GM12864 (cell line): ENCODE data around the gene ZNF385B.
"Not testable (repeated sequence)": the region's sequence is repeated elsewhere in the genome, so short reads cannot be mapped to it uniquely, and the experiment has no call there.

Experiments used
- DNase-seq: peaks from one replicate; pipeline ENCODE4 v3.0.0-alpha.2; 2011; ENCODE audit warnings: low read depth
- H3K4me3 ChIP-seq: 2 replicates; pipeline ENCODE4 v1.5.1; 2011; ENCODE audit warnings: mild to moderate bottlenecking, low read depth, low read length, control low read depth
- TF ChIP-seq, protein P1 (sequence below): IDR thresholded peaks from 2 replicates; pipeline ENCODE4 v1.5.1; 2011; ENCODE audit warnings: low read depth, mild to moderate bottlenecking, moderate library complexity, low read length, control low read depth, inconsistent platforms; ENCODE audit errors: missing control alignments

Gene ZNF385B

DNA sequence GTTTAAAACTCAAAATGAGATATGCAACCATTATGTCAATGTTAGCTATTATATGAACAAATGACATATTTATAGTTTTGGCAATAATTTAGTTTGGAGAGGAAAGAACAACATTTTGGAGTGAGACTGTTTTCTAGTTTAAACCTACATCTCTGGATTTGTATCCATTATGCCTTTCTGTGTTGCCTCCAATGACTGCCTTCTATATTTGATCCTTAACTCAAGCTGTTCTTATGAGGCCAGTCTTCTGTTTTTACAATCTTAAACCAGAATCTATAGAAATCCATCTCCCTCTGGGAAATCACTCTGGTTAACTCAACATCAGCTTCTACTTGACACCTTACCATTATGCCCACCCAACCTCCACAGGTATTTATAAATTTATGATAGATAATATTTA, 67.5 kb downstream of the ZNF385B start:
- no peak for DNase-seq
- no peak overlapping the region for H3K4me3 ChIP-seq
- TF ChIP-seq, protein P1, sequence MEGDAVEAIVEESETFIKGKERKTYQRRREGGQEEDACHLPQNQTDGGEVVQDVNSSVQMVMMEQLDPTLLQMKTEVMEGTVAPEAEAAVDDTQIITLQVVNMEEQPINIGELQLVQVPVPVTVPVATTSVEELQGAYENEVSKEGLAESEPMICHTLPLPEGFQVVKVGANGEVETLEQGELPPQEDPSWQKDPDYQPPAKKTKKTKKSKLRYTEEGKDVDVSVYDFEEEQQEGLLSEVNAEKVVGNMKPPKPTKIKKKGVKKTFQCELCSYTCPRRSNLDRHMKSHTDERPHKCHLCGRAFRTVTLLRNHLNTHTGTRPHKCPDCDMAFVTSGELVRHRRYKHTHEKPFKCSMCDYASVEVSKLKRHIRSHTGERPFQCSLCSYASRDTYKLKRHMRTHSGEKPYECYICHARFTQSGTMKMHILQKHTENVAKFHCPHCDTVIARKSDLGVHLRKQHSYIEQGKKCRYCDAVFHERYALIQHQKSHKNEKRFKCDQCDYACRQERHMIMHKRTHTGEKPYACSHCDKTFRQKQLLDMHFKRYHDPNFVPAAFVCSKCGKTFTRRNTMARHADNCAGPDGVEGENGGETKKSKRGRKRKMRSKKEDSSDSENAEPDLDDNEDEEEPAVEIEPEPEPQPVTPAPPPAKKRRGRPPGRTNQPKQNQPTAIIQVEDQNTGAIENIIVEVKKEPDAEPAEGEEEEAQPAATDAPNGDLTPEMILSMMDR = no peak

DNA sequence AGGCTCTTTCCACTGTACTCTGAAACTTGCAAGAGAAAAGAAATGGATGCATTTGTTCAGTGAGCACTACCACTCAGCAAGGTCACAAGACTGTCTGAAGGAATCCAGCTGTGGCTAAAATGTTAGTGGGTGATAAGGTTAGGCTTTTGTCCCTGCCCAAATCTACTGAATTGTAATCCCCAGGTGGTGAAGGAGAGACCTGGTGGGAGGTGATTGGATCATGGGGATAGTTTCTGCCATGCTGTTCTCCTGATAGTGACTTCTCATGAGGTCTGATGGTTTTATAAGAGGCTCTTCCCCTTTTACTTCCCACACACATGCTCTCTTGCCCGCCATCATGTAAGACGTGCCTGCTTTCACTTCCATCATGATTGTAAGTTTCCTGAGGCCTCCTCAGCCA, 68.2 kb downstream of the ZNF385B start:
- H3K4me3 ChIP-seq = no peak overlapping the region
- TF ChIP-seq, protein P1 = no peak
- DNase-seq = no peak

DNA sequence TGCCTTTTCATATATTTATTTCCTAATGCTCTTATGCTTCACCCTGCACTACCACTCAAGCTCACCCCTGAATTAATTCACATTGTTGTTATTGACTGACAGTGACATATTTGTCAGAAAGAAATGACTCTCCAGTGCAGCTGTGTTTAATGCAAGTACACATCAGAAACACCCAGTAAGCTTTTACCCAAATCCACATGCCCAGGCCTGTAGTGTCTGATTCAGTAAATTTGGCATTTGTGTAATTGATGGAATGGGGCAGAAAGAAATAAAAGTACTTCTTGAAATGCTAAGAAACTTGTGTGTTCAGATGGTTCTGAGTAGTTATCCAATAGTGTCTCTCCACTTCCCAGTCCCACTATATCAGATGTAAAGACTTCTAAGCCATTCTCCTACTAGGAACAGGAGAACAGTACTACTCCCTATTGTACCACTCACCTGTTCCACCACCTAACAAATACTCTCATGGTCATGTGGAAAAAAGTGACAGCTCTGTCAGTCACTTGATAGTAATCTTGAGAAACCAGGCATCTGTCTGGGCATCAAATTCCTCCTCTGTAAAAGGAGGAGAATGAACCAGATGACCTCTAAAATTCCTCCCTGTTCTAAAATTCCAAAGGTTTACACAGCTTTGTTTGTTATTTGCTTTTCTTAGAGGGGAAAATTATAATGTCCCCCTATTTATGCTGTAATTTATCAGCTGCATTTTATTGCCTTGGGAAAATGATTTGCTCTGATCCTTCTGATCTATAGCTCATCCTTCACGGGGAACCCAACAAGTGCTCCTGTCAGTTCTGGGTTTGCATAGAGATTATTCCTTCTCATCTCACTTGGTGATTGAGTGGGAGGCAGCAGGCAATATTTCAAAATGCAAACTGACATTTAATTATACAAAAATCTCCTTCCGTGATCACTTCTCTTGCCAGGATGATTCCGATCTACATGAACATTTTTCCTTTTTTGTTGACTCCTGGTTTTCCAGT, 70.9 kb downstream of the ZNF385B start:
- DNase-seq = no peak
- TF ChIP-seq, protein P1 = no peak
- no peak overlapping the region for H3K4me3 ChIP-seq

GRCh38 chr2:179788104-179788503, 73.3 kb downstream of the ZNF385B start:
- H3K4me3 ChIP-seq = no peak overlapping the region
- TF ChIP-seq, protein P1 = no peak

DNA sequence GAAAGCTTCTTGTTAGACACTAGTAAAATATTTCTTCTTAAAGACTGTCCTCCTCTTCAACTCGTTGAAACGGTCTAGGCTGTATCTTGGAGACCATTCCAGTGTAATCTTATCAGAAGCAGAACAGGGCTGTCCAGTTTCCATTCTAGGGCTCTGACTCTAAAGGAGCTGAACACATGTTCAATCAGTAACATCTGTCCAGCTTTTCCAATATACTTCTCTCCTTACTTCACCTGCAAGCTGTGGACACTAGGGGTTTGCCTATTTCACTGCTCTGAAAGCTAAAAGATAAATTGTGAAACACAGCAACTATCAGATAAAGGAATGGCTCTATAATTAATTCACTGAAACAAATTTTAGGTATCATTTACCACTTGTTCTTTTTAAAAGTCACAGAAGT, 73.8 kb downstream of the ZNF385B start:
- H3K4me3 ChIP-seq = no peak overlapping the region
- no peak for DNase-seq
- TF ChIP-seq, protein P1 = no peak

More at GRCh38 chr2:179788104-179788503, 73.3 kb downstream of the ZNF385B start:
- DNase-seq = no peak

GRCh38 chr2:179785902-179786301, 75.5 kb downstream of the ZNF385B start:
- no peak for DNase-seq
- H3K4me3 ChIP-seq = no peak overlapping the region
- TF ChIP-seq, protein P1 = no peak

GRCh38 chr2:179782346-179782745, 79.1 kb downstream of the ZNF385B start:
- H3K4me3 ChIP-seq, DNase-seq: not testable (repeated sequence)
